ENCODE results near the gene NOG. TPM values are rescaled to one million over a fixed set of nuclear protein-coding genes. Genes with fewer than 3 reads are reported as not detected.

Gene NOG
- total and polyA plus RNA-seq, 7 donors = 0.16 to 0.52 (median 0.36) TPM; not detected in 4

- DNase-seq = no peak
- TF ChIP-seq, protein P1, sequence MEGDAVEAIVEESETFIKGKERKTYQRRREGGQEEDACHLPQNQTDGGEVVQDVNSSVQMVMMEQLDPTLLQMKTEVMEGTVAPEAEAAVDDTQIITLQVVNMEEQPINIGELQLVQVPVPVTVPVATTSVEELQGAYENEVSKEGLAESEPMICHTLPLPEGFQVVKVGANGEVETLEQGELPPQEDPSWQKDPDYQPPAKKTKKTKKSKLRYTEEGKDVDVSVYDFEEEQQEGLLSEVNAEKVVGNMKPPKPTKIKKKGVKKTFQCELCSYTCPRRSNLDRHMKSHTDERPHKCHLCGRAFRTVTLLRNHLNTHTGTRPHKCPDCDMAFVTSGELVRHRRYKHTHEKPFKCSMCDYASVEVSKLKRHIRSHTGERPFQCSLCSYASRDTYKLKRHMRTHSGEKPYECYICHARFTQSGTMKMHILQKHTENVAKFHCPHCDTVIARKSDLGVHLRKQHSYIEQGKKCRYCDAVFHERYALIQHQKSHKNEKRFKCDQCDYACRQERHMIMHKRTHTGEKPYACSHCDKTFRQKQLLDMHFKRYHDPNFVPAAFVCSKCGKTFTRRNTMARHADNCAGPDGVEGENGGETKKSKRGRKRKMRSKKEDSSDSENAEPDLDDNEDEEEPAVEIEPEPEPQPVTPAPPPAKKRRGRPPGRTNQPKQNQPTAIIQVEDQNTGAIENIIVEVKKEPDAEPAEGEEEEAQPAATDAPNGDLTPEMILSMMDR (IDR thresholded peaks at IDR 0.05) = no peak
- TF ChIP-seq EP300 (IDR thresholded peaks at IDR 0.05) (no peak), POLR2A (IDR thresholded peaks at IDR 0.05) (no peak), POLR2AphosphoS5 (IDR thresholded peaks at IDR 0.05) (no peak)
- intact Hi-C loops (cut with DNase I) = no loop called here
- WGBS, 2 donors = 27 to 58% methylated on average over 3 of the region's 3 CpGs
- peaks cover 0 to 24% (median 7%) of the 10 kb centered on the region in 3 donors for H3K27me3 ChIP-seq
- no peak overlapping the region for H3K4me3 ChIP-seq
- H3K27ac ChIP-seq = no peak overlapping the region
- peaks cover 0 to 13% (median 12%) of the 10 kb centered on the region in 4 donors for H3K4me1 ChIP-seq
- H3K36me3 ChIP-seq = no peaks in the 10 kb centered on the region
- H3K9me3 ChIP-seq = no peaks in the 10 kb centered on the region
Observed at GRCh38 chr17:56636265-56636664, 42.8 kb downstream of the NOG start.

DNA sequence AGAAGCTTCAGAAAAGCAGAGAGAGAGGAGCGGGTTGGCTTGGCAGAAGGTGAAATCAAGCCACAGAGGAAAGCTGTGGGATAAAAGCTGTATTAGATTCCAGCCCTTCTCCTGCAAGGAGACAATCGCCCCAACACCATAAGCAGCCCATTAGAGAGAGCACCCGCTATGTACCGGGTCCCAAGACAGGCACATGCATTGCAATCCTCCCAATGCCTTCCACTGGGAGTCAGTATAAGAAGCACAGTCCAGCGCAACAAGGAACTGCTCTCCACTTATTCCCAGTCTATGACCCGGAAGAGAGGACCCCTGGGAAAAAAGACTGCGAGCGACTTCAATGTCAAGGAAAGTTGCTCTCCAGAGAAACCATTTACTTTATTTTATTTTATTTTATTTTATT, 43.8 kb downstream of the NOG start:
- 89% methylated on average over 8 of the region's 8 CpGs for WGBS, 2 donors
- Histone ChIP-seq H3K36me3 (no peaks in the 10 kb centered on the region), H3K4me1 (peaks cover 0 to 13% (median 12%) of the 10 kb centered on the region in 4 donors), H3K4me3 (no peak overlapping the region), H3K9me3 (no peaks in the 10 kb centered on the region), H3K27me3 (peaks cover 0 to 24% (median 7%) of the 10 kb centered on the region in 3 donors), H3K27ac (no peak overlapping the region)
- no peak for DNase-seq
- TF ChIP-seq POLR2AphosphoS5 (IDR thresholded peaks at IDR 0.05) (no peak), POLR2A (IDR thresholded peaks at IDR 0.05) (no peak)
- intact Hi-C loops (cut with DNase I) = no loop called here

DNA sequence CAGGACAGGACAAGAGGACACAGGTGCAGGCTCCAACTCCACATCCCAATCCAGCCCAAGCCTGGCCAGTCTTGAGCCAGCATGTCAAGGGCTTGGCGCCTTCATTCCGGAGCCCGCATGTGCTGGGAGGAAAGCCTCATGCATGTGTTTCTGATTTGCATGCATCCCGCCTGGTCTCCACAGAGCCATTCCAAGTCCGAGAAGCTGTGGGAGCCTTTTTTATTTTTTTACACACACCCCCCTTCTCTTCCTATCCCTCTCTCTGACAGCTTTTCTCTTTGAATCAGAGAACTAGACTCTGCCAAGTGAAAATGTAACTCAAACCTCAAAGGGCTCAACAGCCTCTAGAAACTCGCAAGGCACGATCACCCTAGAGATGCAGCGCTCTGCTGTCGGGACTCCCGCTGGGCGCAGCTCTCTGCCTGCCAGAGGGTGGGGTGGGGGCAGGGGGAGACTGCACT, 45.1 kb downstream of the NOG start:
- Histone ChIP-seq H3K4me1 (peaks cover 0 to 13% (median 12%) of the 10 kb centered on the region in 4 donors), H3K27ac (no peak overlapping the region), H3K9me3 (no peaks in the 10 kb centered on the region), H3K4me3 (no peak overlapping the region), H3K27me3 (peaks cover 0 to 21% (median 7%) of the 10 kb centered on the region in 3 donors), H3K36me3 (no peaks in the 10 kb centered on the region)
- no peak for DNase-seq
- intact Hi-C loops (cut with DNase I) = no loop called here
- TF ChIP-seq EP300 (IDR thresholded peaks at IDR 0.05) = no peak
- TF ChIP-seq, protein P1 (IDR thresholded peaks at IDR 0.05) = no peak
- TF ChIP-seq POLR2A (IDR thresholded peaks at IDR 0.05) = no peak
- TF ChIP-seq POLR2AphosphoS5 (IDR thresholded peaks at IDR 0.05) = no peak
- WGBS, 2 donors = 68 to 75% methylated on average over 11 of the region's 11 CpGs

DNA sequence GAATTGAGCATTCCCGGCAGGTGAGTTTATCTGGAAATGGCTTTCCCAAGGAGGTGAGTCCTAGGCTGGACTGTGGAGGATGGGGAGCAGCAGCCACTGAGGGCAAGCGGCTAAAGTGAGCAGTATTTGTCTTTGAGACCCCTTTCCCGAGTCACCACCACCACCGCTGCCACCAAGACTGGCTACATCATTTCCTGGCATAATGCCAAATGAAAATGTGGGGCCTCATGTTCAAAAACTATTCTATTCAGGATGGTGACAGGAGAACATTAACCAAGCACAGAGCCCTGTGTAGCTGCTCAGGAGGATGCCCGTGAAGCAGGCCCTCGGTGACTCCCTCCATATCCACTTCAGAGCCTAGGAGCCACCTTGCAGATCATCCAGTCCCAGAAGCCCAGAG, 46.0 kb downstream of the NOG start:
- Histone ChIP-seq H3K27me3 (peaks cover 0 to 20% (median 7%) of the 10 kb centered on the region in 3 donors), H3K9me3 (no peaks in the 10 kb centered on the region), H3K4me1 (peaks cover 0 to 13% (median 12%) of the 10 kb centered on the region in 4 donors), H3K4me3 (no peak overlapping the region), H3K36me3 (no peaks in the 10 kb centered on the region), H3K27ac (no peak overlapping the region)
- intact Hi-C loops (cut with DNase I) = no loop called here
- DNase-seq = no peak
- WGBS, 2 donors = 76 to 85% methylated on average over 6 of the region's 6 CpGs
- TF ChIP-seq, protein P1 (IDR thresholded peaks at IDR 0.05) = no peak
- TF ChIP-seq EP300 (IDR thresholded peaks at IDR 0.05) (no peak), POLR2AphosphoS5 (IDR thresholded peaks at IDR 0.05) (no peak), POLR2A (IDR thresholded peaks at IDR 0.05) (no peak)

DNA sequence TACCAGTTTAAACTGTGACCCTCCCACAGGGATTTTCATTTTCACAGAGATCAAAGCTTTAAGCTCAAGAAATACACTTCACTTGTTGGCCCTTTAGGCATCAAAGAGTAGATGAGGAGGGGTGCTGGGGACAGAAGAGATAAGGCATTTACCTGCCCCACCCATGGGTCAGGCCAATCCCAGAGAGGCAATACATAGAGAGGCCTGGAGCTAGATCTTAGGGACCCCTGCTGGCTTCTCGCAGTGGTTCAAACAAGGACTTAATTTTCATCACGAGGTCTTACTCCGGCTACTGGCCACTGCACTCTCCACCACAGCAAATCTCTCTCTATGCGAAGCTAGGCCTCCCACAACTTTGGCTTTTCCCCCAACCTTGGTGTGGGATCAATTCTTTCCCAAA, 46.6 kb downstream of the NOG start:
- H3K4me3 ChIP-seq = no peak overlapping the region
- H3K27me3 ChIP-seq = peaks cover 0 to 20% (median 7%) of the 10 kb centered on the region in 3 donors
- peaks cover 0 to 13% (median 12%) of the 10 kb centered on the region in 4 donors for H3K4me1 ChIP-seq
- no peaks in the 10 kb centered on the region for H3K36me3 ChIP-seq
- DNase-seq = no peak
- H3K27ac ChIP-seq = no peak overlapping the region
- TF ChIP-seq POLR2A (IDR thresholded peaks at IDR 0.05) = no peak
- intact Hi-C loops (cut with DNase I) = no loop called here
- WGBS, 2 donors = 67 to 77% methylated on average over 4 of the region's 4 CpGs
- H3K9me3 ChIP-seq = no peaks in the 10 kb centered on the region

GRCh38 chr17:56641373-56641772, 47.9 kb downstream of the NOG start:
- no peaks in the 10 kb centered on the region for H3K9me3 ChIP-seq
- H3K4me1 ChIP-seq = peaks cover 0 to 9% (median 7%) of the 10 kb centered on the region in 4 donors
- TF ChIP-seq EP300 (IDR thresholded peaks at IDR 0.05) = no peak
- TF ChIP-seq POLR2A (IDR thresholded peaks at IDR 0.05) = no peak
- TF ChIP-seq POLR2AphosphoS5 (IDR thresholded peaks at IDR 0.05) = no peak
- TF ChIP-seq, protein P1 (IDR thresholded peaks at IDR 0.05) = no peak
- no peak overlapping the region for H3K27ac ChIP-seq
- no peak for DNase-seq
- intact Hi-C loops (cut with DNase I) = no loop called here
- no peak overlapping the region for H3K4me3 ChIP-seq
- no peaks in the 10 kb centered on the region for H3K36me3 ChIP-seq
- peaks cover 0 to 20% (median 7%) of the 10 kb centered on the region in 3 donors for H3K27me3 ChIP-seq
